ENCODE data around the gene CCNYL1. TPM values are rescaled to one million over a fixed set of nuclear protein-coding genes. Genes with fewer than 3 reads are reported as not detected.
"Not testable (repeated sequence)": the region's sequence is repeated elsewhere in the genome, so short reads cannot be mapped to it uniquely, and the experiment has no call there.

CCNYL1 gene
- total RNA-seq, 1 donor from 2014 or later = 7.6 TPM

- Histone ChIP-seq H3K9me3 (replicated peaks) (no peaks in the 10 kb centered on the region), H3K4me3 (no peak overlapping the region), H3K27me3 (ENCODE audit: low read depth) (no peaks in the 10 kb centered on the region), H3K27ac (replicated peaks) (no peak overlapping the region), H3K36me3 (peaks cover 51% of the 10 kb centered on the region), H3K4me1 (no peaks in the 10 kb centered on the region)
- intact Hi-C loops (cut with micrococcal nuclease) = no loop called here
- DNase-seq = no peak
- no peak for TF ChIP-seq CTCF (IDR thresholded peaks at IDR 0.05; ENCODE audit: borderline replicate concordance)
Measured at GRCh38 chr2:207750345-207750744, 38.9 kb downstream of the CCNYL1 start.

- intact Hi-C loops (cut with micrococcal nuclease) = no loop called here
- TF ChIP-seq CTCF (IDR thresholded peaks at IDR 0.05; ENCODE audit: borderline replicate concordance) = no peak
- Histone ChIP-seq H3K27ac (replicated peaks) (no peak overlapping the region), H3K4me1 (no peaks in the 10 kb centered on the region), H3K9me3 (replicated peaks) (no peaks in the 10 kb centered on the region), H3K4me3 (no peak overlapping the region), H3K36me3 (peaks cover 51% of the 10 kb centered on the region), H3K27me3 (ENCODE audit: low read depth) (no peaks in the 10 kb centered on the region)
- DNase-seq = no peak
Measured at GRCh38 chr2:207750876-207751275, 39.4 kb downstream of the CCNYL1 start.

- peaks cover 39% of the 10 kb centered on the region for H3K36me3 ChIP-seq
- intact Hi-C loops (cut with micrococcal nuclease); H3K27me3 ChIP-seq (ENCODE audit: low read depth); H3K4me1 ChIP-seq; H3K27ac ChIP-seq (replicated peaks); H3K9me3 ChIP-seq (replicated peaks); DNase-seq; H3K4me3 ChIP-seq: not testable (repeated sequence)
Measured at GRCh38 chr2:207753688-207754087, 42.2 kb downstream of the CCNYL1 start.

GRCh38 chr2:207754498-207755383, 43.3 kb downstream of the CCNYL1 start:
- no peak overlapping the region for H3K27ac ChIP-seq (replicated peaks)
- intact Hi-C loops (cut with micrococcal nuclease) = no loop called here
- H3K36me3 ChIP-seq = peaks cover 40% of the 10 kb centered on the region
- H3K4me3 ChIP-seq = no peak overlapping the region
- DNase-seq = no peak
- H3K4me1 ChIP-seq = no peaks in the 10 kb centered on the region
- no peaks in the 10 kb centered on the region for H3K27me3 ChIP-seq (ENCODE audit: low read depth)
- H3K9me3 ChIP-seq (replicated peaks) = no peaks in the 10 kb centered on the region
- no peak for TF ChIP-seq CTCF (IDR thresholded peaks at IDR 0.05; ENCODE audit: borderline replicate concordance)

- Histone ChIP-seq H3K36me3 (peaks cover 23% of the 10 kb centered on the region), H3K9me3 (replicated peaks) (no peaks in the 10 kb centered on the region), H3K4me3 (no peak overlapping the region), H3K27me3 (ENCODE audit: low read depth) (no peaks in the 10 kb centered on the region), H3K27ac (replicated peaks) (no peak overlapping the region), H3K4me1 (no peaks in the 10 kb centered on the region)
- TF ChIP-seq CTCF (IDR thresholded peaks at IDR 0.05; ENCODE audit: borderline replicate concordance) = no peak
- DNase-seq = no peak
- intact Hi-C loops (cut with micrococcal nuclease) = no loop called here
Measured at GRCh38 chr2:207758025-207758424, 46.6 kb downstream of the CCNYL1 start.

- peaks cover 18% of the 10 kb centered on the region for H3K4me1 ChIP-seq
- intact Hi-C loops (cut with micrococcal nuclease) = no loop called here
- TF ChIP-seq CTCF (IDR thresholded peaks at IDR 0.05; ENCODE audit: borderline replicate concordance) = no peak
Measured at GRCh38 chr2:207759890-207760289, 48.5 kb downstream of the CCNYL1 start.

More at GRCh38 chr2:207759890-207760289, 48.5 kb downstream of the CCNYL1 start:
- DNase-seq = no peak
- Histone ChIP-seq H3K4me3 (no peak overlapping the region), H3K9me3 (replicated peaks) (no peaks in the 10 kb centered on the region), H3K27me3 (ENCODE audit: low read depth) (no peaks in the 10 kb centered on the region), H3K27ac (replicated peaks) (no peak overlapping the region), H3K36me3 (peaks cover 15% of the 10 kb centered on the region)
